KMS-11 (cell line): ENCODE data around the gene SP140L.

Experiments used
- H2AFZ ChIP-seq: fragments of 200-600 bp; sonication (generic); 2 replicates; pipeline ENCODE4 v1.6.1; 2016; ENCODE audit warnings: antibody characterized with exemption, mixed run types, low read depth
- H3K27ac ChIP-seq: fragments of 200-600 bp; sonication (generic); 2 replicates; pipeline ENCODE4 v1.6.1; 2016; ENCODE audit warnings: mild to moderate bottlenecking, mixed run types
- H3K27me3 ChIP-seq: fragments of 200-600 bp; sonication (generic); 2 replicates; pipeline ENCODE4 v1.6.1; 2017; ENCODE audit warnings: mild to moderate bottlenecking, low read depth, mixed run types, moderate library complexity; ENCODE audit not compliant: insufficient read depth
- H3K36me3 ChIP-seq: fragments of 200-600 bp; sonication (generic); 2 replicates; pipeline ENCODE4 v1.6.1; 2017; ENCODE audit warnings: mild to moderate bottlenecking, mixed run types; ENCODE audit not compliant: insufficient read depth
- H3K4me1 ChIP-seq: fragments of 200-600 bp; sonication (generic); 2 replicates; pipeline ENCODE4 v1.6.1; 2016; ENCODE audit warnings: mild to moderate bottlenecking, low read depth, mixed run types; ENCODE audit not compliant: poor library complexity, severe bottlenecking
- H3K4me2 ChIP-seq: fragments of 200-600 bp; sonication (generic); 2 replicates; pipeline ENCODE4 v1.7.0; 2016; ENCODE audit warnings: mild to moderate bottlenecking, mixed run types
- H3K4me3 ChIP-seq: fragments of 200-600 bp; sonication (generic); IDR thresholded peaks from 2 replicates; pipeline ENCODE4 v1.6.1; 2017; ENCODE audit warnings: low read depth, low read length, mixed read lengths; ENCODE audit not compliant: insufficient read depth
- H3K79me2 ChIP-seq: fragments of 200-600 bp; sonication (generic); 2 replicates; pipeline ENCODE4 v1.6.1; 2016; ENCODE audit warnings: low read depth, mixed run types; ENCODE audit not compliant: insufficient read depth
- H3K9ac ChIP-seq: fragments of 200-600 bp; sonication (generic); 2 replicates; pipeline ENCODE4 v1.6.1; 2016; ENCODE audit warnings: mild to moderate bottlenecking, mixed run types
- H4K20me1 ChIP-seq: fragments of 200-600 bp; sonication (generic); 2 replicates; pipeline ENCODE4 v1.6.1; 2016; ENCODE audit warnings: mild to moderate bottlenecking, mixed run types; ENCODE audit not compliant: insufficient read depth
- TF ChIP-seq, protein P1 (sequence below): fragments of 200-600 bp; sonication (generic); conservative IDR thresholded peaks from 2 replicates; pipeline ENCODE4 v1.6.1; 2017; ENCODE audit warnings: low read depth, mild to moderate bottlenecking, antibody characterized with exemption, low read length, moderate library complexity, mixed read lengths

Gene SP140L

DNA sequence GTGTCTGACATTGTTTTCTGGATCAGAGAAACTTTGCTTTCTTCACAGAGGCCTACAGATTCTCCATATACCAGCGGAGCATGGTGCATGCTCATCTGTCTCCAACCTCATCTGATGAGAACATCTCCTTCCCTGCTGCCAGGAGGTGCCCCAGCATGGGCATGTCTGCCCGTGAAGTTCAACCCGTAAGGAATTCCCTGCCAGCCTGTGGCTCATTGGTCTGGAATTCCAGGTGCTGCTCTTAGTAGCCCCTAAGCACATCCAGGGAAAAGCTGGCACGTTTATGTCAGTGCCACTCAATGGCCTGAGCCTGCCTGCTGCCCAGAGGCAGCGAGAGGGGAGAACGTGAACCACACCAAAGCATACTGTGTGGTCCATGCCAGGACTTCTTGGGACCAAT, 87.3 kb downstream of the SP140L start:
- no peak overlapping the region for H3K27ac ChIP-seq
- H3K4me3 ChIP-seq = no peak overlapping the region
- no peak overlapping the region for H3K4me2 ChIP-seq
- H3K27me3 ChIP-seq = no peaks in the 10 kb centered on the region
- TF ChIP-seq, protein P1, sequence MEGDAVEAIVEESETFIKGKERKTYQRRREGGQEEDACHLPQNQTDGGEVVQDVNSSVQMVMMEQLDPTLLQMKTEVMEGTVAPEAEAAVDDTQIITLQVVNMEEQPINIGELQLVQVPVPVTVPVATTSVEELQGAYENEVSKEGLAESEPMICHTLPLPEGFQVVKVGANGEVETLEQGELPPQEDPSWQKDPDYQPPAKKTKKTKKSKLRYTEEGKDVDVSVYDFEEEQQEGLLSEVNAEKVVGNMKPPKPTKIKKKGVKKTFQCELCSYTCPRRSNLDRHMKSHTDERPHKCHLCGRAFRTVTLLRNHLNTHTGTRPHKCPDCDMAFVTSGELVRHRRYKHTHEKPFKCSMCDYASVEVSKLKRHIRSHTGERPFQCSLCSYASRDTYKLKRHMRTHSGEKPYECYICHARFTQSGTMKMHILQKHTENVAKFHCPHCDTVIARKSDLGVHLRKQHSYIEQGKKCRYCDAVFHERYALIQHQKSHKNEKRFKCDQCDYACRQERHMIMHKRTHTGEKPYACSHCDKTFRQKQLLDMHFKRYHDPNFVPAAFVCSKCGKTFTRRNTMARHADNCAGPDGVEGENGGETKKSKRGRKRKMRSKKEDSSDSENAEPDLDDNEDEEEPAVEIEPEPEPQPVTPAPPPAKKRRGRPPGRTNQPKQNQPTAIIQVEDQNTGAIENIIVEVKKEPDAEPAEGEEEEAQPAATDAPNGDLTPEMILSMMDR = no peak
- H2AFZ ChIP-seq = no peak overlapping the region
- H3K36me3 ChIP-seq = no peaks in the 10 kb centered on the region
- H3K79me2 ChIP-seq = peaks cover 14% of the 10 kb centered on the region; the same call in 1 of the 2 replicates
- H3K9ac ChIP-seq = no peak overlapping the region
- no peaks in the 10 kb centered on the region for H4K20me1 ChIP-seq
- peaks cover 43% of the 10 kb centered on the region for H3K4me1 ChIP-seq

- Histone ChIP-seq H3K27me3 (no peaks in the 10 kb centered on the region), H3K4me1 (peaks cover 37% of the 10 kb centered on the region), H4K20me1 (no peaks in the 10 kb centered on the region), H3K4me2 (peak within 1 kb of the TSS; percentile 100), H3K27ac (peak within 1 kb of the TSS; percentile 61), H3K79me2 (peaks cover 14% of the 10 kb centered on the region; the same call in 1 of the 2 replicates), H3K36me3 (no peaks in the 10 kb centered on the region), H2AFZ (peak within 1 kb of the TSS; percentile 86), H3K4me3 (peak within 1 kb of the TSS; percentile 94), H3K9ac (peak within 1 kb of the TSS; percentile 69)
- TF ChIP-seq, protein P1 = no peak
These were observed 89.2 kb downstream of the SP140L start, which contains the start of gene SP100 for GRCh38 chr2:230416061-230416721. SP100 (plus strand) TSS chr2:230416201; CDS start chr2:230416297, 96 bp downstream.

- Histone ChIP-seq H4K20me1 (no peaks in the 10 kb centered on the region), H3K27ac (no peak overlapping the region), H3K27me3 (no peaks in the 10 kb centered on the region), H3K4me1 (peaks cover 33% of the 10 kb centered on the region), H3K4me3 (no peak overlapping the region), H3K79me2 (peaks cover 14% of the 10 kb centered on the region; the same call in 1 of the 2 replicates), H3K9ac (0 out of 2 replicates have a peak overlapping the region, but pooled peaks have one; percentile 69), H2AFZ (no peak overlapping the region), H3K36me3 (no peaks in the 10 kb centered on the region), H3K4me2 (peak overlapping the region; percentile 100)
- TF ChIP-seq, protein P1 = no peak
These were observed 90.4 kb downstream of the SP140L start for GRCh38 chr2:230417436-230417835.

DNA sequence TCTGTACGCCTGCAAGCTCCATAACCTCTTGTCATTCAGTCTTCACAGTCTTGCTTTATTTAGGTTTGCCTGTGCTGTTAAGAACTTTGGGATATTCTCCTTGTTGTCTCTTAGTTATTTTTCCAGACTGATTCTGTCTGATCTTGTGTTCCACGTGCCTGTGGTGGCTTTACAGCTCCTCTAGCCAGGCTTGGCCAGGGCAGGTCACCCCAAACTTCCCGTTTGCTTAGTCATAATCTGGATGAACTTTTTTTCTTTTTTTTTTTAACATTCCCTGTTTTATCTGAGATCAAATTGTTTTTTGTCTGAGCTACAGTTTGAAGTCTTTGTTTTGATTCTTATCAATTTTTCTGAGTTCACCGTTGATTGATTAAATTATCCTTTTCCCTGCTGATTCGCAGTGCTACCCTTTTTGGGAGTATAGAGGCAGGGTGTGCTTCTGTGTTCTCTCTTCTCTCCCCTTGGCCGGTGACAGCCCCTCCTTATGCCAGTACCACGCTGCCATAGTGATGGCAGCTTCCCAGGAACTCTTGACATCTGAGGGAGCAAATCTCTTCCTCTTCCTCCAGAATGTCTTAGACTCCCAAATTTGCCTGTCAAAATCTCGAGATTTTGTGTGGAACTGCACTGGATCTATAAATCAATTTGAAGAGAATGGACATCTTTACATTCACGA, 91.5 kb downstream of the SP140L start:
- Histone ChIP-seq H3K27ac (no peak overlapping the region), H3K4me3 (no peak overlapping the region), H3K4me2 (no peak overlapping the region), H3K27me3 (no peaks in the 10 kb centered on the region), H3K9ac (no peak overlapping the region), H3K36me3 (no peaks in the 10 kb centered on the region), H2AFZ (no peak overlapping the region), H3K4me1 (peaks cover 29% of the 10 kb centered on the region), H4K20me1 (no peaks in the 10 kb centered on the region), H3K79me2 (peaks cover 14% of the 10 kb centered on the region; the same call in 1 of the 2 replicates)
- TF ChIP-seq, protein P1 = no peak
